NCI-H2081 treated with DMSO at 0.1 percent for 48 hours (cell line): Measurements from ENCODE around the gene TNFSF15.

Experiments
- DNase-seq: peaks from one replicate; lab custom pipeline; 2025; lab: John Stamatoyannopoulos, UW

TNFSF15 gene

DNA sequence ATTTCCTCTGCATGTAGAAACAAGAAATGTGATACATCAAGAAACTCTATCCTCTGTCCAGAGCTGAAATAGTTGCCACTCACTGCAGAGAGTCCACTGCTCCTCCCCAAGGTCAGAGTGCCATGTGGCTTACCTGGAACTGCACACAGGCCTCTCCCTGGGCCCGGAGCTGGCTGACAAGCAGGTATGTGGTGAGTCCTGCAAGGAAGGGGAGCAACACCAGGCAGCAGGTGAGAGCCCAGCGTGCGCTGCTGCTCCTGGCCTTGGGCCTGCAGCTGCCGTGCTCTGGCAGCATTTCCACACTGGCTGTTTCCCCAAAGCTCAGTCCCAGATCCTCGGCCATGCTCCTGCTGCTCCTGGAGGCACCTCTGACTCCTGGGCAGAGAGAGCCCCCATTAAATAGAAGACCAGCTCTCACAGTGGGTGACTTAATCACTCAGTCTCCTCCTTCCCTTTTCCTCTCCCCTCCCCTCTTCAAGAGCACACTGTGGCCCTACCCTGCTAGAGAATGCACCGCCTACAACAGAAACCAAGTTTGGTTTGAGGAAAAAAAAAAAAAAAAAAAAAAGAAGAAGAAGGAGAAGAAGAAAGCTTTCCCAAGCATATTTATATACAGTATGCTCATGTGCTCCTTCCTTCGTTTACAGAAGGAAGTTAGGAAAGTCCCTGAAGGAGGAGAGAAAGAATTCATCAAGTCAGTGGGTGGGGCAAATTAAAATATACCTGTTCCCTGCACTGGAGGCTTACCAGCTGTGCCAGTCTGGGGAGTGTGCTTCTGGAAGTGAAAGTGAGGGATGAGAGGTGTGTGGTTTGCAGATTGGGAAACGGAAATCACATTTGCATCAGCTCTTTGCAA, at the start of gene TNFSF15:
TNFSF15 (minus strand) TSS at position 370 of the 856 bp plus-strand sequence; CDS start at position 343, 27 bp downstream.
- DNase-seq = no peak

DNA sequence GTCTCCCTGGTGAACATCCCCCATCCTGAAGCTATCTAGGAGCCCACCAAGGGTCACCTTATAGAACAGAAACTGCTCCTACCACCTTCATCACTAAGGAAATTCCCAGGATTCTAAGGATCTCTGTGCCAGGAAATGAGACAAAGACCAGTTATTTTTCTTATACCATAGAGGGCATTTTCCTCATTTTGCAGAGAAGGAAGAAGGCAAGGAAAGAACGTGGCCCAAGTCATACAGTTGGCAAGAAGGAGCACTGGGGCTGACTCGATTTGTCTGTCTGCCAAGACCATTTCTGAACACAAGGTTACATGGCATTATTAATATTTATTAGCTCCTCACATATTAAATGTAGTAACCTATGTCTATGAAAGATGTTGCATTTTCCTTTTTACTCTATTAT, 49.6 kb upstream of the TNFSF15 start:
- no peak for DNase-seq

DNA sequence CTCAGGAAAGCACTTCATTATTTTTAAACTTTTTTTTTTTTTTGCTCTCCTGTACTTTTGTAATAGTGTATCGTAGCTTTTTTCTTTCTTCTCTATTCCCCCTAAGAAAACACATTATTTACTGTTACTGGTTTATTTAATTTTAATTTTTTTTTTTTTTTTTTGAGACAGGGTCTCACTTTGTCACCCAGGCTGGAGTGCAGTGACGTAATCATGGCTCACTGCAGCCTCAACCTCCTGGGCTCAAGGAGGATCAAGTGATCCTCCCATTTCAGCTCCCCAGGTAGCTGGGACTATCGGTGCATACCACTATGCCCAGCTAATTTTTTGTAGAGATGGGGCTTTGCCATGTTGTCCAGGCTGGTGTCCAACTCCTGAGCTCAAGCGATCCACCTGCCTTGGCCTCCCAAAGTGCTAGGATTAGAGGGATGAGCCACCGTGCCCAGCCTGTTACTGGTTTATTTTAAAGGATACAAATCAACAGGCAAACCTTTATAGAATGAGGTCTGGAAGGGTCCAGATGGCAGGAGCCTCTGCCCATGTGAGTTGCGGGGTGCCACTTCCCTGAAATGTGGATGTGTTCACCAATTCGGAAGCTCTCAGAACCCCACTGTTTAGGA, 49.0 kb upstream of the TNFSF15 start:
- no peak for DNase-seq

GRCh38 chr9:114853071-114853855, 47.4 kb upstream of the TNFSF15 start:
- no peak for DNase-seq

DNA sequence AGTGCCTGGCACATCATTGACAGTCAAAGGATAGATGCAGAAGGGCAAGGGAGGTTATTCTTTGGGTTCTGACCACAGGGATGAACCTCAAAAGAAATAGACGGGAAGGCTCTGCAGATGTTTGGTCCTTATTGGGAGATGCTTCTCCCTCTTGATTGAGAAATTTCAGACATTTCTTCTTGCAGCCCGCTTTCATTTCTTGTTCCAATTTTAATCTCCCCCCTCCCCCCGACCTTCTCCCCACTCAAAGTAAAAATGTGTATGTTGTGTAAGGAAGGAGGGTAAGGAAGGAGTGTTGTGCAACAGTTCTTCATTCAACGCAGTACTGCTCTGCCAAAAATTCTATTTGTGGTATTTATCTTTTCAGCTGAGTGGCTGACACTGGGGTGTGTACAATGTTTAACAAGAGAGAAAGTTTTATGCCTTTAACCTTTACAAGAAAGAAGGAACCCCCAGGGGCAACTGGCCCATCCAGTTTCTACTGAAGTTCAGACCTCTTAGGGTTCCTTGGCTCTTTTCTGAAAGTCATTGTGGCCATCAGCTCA, 46.3 kb upstream of the TNFSF15 start:
- DNase-seq = no peak

DNA sequence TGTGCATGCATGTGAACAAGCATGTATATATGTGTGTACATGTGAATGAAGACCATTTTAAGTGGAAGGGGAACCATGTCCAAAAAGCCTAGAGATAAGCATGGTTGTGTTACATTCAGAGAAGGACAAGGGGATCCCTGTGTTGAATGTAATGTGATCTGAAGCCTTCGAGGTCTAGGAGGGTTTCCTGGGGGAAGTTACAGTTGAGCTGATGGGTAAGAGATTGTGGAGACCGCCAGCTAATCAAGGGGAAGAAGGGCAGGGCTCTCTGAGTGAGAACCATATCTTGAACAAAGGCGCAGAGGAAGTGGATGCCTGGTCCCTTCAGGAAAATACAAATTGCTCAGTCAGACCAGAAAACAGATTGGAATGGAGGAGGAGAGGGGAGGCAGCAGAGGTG, 45.5 kb upstream of the TNFSF15 start:
- no peak for DNase-seq

DNA sequence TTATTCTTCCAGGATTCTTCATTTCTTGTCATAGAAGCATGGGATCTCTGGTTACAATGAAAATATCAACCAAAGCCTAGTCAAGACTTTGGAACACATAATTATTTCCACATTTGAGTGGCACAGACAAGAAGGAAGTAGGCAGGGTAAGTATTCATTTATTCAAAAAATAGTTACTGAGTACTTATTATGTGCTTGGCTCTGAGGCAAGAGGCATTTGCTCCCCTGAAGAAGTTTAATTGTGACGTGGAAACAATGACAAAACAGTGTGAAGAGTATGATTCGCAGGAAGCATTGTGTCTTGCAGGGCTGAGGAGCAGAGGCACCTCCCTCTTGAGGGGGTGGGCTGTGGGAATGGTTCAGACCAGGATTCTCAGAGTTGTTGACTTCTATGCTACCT, 45.0 kb upstream of the TNFSF15 start:
- no peak for DNase-seq

DNA sequence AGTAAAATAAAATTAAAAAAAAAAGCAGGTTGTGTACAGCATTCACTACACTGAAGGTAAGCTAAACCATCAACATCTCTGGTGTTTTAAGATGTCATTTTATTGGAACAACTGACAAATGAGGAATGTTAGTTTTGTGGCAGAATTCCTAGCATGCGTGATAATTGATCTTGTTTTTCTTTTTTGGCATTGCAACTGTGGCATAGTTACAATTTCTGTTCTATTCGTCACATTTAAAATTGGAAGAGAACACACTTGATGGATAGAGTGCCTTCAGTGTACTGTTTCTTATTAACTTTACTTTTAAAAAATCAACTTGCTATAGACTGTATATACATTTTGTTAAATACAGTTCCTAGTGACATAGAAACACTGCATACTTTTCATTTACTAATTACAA, 43.6 kb upstream of the TNFSF15 start:
- DNase-seq = no peak

- no peak for DNase-seq
Observed at GRCh38 chr9:114847492-114848417, 41.9 kb upstream of the TNFSF15 start.

GRCh38 chr9:114845373-114845772, 39.5 kb upstream of the TNFSF15 start:
- DNase-seq = no peak

GRCh38 chr9:114844766-114845165, 38.9 kb upstream of the TNFSF15 start:
- DNase-seq = no peak

- no peak for DNase-seq
Observed at GRCh38 chr9:114837923-114838322, 32.1 kb upstream of the TNFSF15 start.

DNA sequence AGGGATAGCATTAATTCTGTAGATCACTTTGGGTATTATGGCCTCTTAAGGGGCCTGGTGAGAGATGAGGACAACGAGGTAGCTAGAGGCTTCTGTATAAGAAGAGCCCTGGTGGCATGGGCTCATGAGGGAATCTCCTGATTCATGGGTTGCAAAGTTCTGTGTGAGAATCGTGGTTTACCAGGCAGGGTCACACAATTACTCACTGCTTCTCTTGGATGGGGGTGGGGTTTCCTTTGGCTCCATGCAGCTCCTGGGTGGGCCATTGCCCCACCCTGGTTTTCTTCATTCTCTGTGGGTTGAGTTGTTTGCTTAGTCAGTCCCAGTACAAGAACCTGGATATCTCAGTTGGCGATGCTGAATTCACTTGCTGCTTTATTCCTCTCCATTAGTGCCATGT, 30.9 kb upstream of the TNFSF15 start:
- no peak for DNase-seq

GRCh38 chr9:114834386-114834785, 28.5 kb upstream of the TNFSF15 start:
- no peak for DNase-seq

GRCh38 chr9:114830546-114830945, 24.7 kb upstream of the TNFSF15 start:
- no peak for DNase-seq

- no peak for DNase-seq
Observed at GRCh38 chr9:114829574-114830440, 24.0 kb upstream of the TNFSF15 start.

- no peak for DNase-seq
Observed at GRCh38 chr9:114828303-114828650, 22.4 kb upstream of the TNFSF15 start.

GRCh38 chr9:114827641-114828302, 21.9 kb upstream of the TNFSF15 start:
- DNase-seq = no peak

DNA sequence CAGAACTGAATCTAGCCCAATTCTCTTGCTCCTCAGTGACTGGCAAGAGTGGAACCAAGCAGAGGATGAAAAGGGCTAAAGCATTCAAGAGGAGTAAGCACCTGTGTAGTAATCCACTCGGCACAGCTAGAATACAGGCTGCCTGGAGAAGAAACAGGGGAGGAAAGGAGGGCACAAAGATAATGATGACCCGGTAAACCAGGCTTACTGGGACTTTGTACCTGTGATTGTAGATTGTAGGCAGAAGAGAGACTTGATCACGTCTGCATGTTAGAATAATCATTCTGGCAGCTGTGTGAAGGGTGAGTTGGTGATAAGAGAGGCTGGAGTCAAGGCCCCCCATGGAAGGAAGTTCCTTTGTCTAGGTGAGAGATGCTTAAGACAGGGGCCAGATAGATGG, 20.6 kb upstream of the TNFSF15 start:
- DNase-seq = no peak
